ENCODE measurements around the gene ERVFRD-1.

DNA sequence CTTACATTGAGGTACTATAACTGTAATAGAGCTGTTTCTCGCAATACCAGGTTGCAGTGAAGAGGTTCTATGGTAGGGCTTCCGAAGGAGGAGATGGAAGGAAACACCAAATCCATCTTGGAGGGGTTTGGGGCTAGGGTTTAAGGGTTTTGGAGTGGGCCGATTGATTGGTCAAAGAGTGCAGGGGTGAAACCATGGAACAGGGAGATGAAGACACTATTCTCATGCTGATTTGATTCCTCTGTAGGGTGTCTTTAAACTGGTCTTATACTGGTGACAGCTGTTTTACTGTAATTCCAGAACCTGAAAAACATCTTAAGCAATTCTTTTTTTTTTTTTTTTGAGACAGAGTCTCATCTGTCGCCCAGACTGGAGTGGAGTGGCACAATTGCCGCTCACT lies 10.1 kb downstream of the ERVFRD-1 start:
- no peak for TF ChIP-seq POLR2AphosphoS5 (IDR thresholded peaks at IDR 0.05)
- no peak for TF ChIP-seq EP300 (conservative IDR thresholded peaks at IDR 0.05; ENCODE audit: poor library complexity, severe bottlenecking)
- TF ChIP-seq, protein P1, sequence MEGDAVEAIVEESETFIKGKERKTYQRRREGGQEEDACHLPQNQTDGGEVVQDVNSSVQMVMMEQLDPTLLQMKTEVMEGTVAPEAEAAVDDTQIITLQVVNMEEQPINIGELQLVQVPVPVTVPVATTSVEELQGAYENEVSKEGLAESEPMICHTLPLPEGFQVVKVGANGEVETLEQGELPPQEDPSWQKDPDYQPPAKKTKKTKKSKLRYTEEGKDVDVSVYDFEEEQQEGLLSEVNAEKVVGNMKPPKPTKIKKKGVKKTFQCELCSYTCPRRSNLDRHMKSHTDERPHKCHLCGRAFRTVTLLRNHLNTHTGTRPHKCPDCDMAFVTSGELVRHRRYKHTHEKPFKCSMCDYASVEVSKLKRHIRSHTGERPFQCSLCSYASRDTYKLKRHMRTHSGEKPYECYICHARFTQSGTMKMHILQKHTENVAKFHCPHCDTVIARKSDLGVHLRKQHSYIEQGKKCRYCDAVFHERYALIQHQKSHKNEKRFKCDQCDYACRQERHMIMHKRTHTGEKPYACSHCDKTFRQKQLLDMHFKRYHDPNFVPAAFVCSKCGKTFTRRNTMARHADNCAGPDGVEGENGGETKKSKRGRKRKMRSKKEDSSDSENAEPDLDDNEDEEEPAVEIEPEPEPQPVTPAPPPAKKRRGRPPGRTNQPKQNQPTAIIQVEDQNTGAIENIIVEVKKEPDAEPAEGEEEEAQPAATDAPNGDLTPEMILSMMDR (IDR thresholded peaks at IDR 0.05; ENCODE audit: poor library complexity, severe bottlenecking): no peak
- no peak for TF ChIP-seq TAF1 (IDR thresholded peaks at IDR 0.05; ENCODE audit: low read depth)
- no peak for TF ChIP-seq RAD21 (conservative IDR thresholded peaks at IDR 0.05)
- no peak for TF ChIP-seq EZH2 (IDR thresholded peaks at IDR 0.05; ENCODE audit: borderline replicate concordance, insufficient read depth, low read length, poor library complexity, severe bottlenecking)
- TF ChIP-seq, protein P2, sequence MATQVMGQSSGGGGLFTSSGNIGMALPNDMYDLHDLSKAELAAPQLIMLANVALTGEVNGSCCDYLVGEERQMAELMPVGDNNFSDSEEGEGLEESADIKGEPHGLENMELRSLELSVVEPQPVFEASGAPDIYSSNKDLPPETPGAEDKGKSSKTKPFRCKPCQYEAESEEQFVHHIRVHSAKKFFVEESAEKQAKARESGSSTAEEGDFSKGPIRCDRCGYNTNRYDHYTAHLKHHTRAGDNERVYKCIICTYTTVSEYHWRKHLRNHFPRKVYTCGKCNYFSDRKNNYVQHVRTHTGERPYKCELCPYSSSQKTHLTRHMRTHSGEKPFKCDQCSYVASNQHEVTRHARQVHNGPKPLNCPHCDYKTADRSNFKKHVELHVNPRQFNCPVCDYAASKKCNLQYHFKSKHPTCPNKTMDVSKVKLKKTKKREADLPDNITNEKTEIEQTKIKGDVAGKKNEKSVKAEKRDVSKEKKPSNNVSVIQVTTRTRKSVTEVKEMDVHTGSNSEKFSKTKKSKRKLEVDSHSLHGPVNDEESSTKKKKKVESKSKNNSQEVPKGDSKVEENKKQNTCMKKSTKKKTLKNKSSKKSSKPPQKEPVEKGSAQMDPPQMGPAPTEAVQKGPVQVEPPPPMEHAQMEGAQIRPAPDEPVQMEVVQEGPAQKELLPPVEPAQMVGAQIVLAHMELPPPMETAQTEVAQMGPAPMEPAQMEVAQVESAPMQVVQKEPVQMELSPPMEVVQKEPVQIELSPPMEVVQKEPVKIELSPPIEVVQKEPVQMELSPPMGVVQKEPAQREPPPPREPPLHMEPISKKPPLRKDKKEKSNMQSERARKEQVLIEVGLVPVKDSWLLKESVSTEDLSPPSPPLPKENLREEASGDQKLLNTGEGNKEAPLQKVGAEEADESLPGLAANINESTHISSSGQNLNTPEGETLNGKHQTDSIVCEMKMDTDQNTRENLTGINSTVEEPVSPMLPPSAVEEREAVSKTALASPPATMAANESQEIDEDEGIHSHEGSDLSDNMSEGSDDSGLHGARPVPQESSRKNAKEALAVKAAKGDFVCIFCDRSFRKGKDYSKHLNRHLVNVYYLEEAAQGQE (IDR thresholded peaks at IDR 0.05; ENCODE audit: borderline replicate concordance): no peak
